ENCODE data around the gene PFKL.

DNA sequence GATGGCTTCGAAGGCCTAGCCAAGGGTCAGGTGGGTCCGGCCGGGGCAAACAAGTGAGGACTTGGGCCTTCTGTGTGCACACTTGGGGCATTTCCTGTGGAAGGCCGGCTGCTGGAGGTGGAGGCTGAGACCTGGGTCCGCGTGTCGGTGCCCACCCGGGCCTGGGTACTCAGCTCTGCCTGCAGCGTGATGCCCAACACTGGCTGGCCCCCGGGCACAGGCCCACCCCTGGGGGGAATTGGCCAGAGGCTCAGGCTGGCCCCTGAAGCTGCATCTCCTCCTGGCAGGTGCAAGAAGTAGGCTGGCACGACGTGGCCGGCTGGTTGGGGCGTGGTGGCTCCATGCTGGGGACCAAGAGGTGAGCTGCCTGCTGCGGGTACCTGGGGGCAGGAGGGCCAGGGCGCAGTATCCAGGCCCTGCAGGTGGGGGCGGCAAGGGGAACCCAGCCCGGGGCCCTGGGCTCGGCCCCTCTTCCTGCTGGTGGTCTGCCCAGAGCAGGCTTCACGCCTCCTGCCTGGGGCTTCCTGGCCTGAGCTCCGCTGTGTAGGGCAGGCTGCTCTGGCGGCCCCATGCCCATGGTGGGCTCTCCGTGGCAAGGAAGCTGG, 22.1 kb downstream of the PFKL start:
- TF ChIP-seq CTCF (IDR thresholded peaks at IDR 0.05), result no peak
- TF ChIP-seq EZH2 (IDR thresholded peaks at IDR 0.05), result no peak

All from neural progenitor cell (in vitro differentiated cells).